ENCODE data around the gene PTTG1. TPM values are rescaled to one million over a fixed set of nuclear protein-coding genes. Genes with fewer than 3 reads are reported as not detected.

The PTTG1 gene
- total and polyA plus RNA-seq, 2 of the 8 experiments (the other 6 are each of a cell fraction or from before 2014, with no cell fraction given) = 240 to 478 TPM

DNA sequence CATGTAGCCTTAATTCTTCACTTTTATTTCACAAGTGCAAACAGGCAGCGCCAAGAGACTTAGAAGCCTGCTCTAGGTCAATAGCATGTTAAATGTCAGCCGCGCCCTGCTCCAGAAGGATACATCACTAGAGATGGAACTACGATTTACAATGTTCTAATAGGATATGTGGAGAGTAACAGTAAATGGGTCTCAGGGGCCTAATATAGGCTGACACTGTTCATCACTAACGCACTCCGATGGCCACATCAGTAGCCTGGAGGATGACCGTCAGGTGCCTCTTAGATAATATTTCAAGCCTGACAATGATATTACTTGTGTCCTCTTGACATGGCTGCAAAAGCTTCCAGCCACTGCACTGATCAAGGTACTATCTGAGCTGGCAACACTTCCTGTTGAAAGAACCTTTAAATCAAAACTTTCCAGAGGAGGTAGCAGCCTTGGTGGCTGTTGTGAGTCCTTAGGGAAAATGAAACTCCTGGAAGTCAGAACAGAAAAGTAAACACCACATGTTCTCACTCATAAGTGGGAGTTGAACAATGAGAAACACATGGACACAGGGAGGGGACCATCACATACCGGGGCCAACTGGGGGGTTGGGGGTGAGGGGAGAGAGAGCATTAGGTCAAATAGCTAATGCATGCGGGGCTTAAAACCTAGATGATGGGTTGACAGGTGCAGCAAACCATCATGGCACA, 35.0 kb downstream of the PTTG1 start:
- no peak overlapping the region for H3K56ac ChIP-seq (replicated peaks; ENCODE audit: insufficient read length, low read depth, low read length)
- POLR2A ChIA-PET (ENCODE audit: partially characterized antibody) = no interaction called here
- no peak overlapping the region for H3K4me2 ChIP-seq (ENCODE audit: insufficient read depth in 1 of 2, low read depth in 2 of 2, low read length in 2 of 2)
- no peak overlapping the region for H4K91ac ChIP-seq (replicated peaks; ENCODE audit: insufficient read length, low read length)
- no peak overlapping the region for H2BK15ac ChIP-seq (ENCODE audit: low read length)
- H4K5ac ChIP-seq (ENCODE audit: insufficient read length, low read depth, low read length) = no peak overlapping the region
- WGBS, 2 experiments (ENCODE audit: extremely low coverage in 1 of 2, insufficient coverage in 1 of 2, insufficient read length in 1 of 2, insufficient replicate concordance in 2 of 2, low coverage in 1 of 2, low lambda C conversion rate in 2 of 2, missing lambda C conversion rate in 1 of 2) = 92% methylated on average over 9 of the region's 9 CpGs; no CpG with 5 or more reads in 1 of the 2 experiments
- H3K36me3 ChIP-seq (ENCODE audit: control insufficient read depth in 2 of 4, insufficient read depth in 4 of 4, low read length in 3 of 4) = no peaks in the 10 kb centered on the region
- H3K9me3 ChIP-seq (ENCODE audit: insufficient read depth in 2 of 2, low read depth in 1 of 2, low read length in 1 of 2) = no peaks in the 10 kb centered on the region; a peak in 1 of 4 replicates
- FAIRE-seq (no peak), DNase-seq (ENCODE audit: low read depth in 1 of 2, low spot score in 2 of 2) (peak in 1 of 2 experiments; percentile 23)
- no peak overlapping the region for H3K4ac ChIP-seq (replicated peaks; ENCODE audit: insufficient read length, low read depth, low read length)
- no peaks in the 10 kb centered on the region for H4K20me1 ChIP-seq (replicated peaks in 1 of 2; ENCODE audit: control insufficient read depth in 1 of 2, insufficient read depth in 2 of 2, low read length in 2 of 2)
- H3K9ac ChIP-seq (replicated peaks in 1 of 4; ENCODE audit: extremely low read depth in 1 of 4, low read depth in 3 of 4, low read length in 3 of 4) = no peak overlapping the region
- no peaks in the 10 kb centered on the region for H3K23me2 ChIP-seq (ENCODE audit: low read depth, low read length)
- H2BK20ac ChIP-seq (ENCODE audit: low read length) = no peak overlapping the region
- no peaks in the 10 kb centered on the region for H3K79me2 ChIP-seq (ENCODE audit: control insufficient read depth in 1 of 2, insufficient read depth in 2 of 2, low read length in 2 of 2)
- H2AK5ac ChIP-seq (ENCODE audit: low read depth, low read length) = no peak overlapping the region
- no peak overlapping the region for H4K8ac ChIP-seq (ENCODE audit: extremely low read depth, insufficient read depth, low read length)
- no peak overlapping the region for H2BK5ac ChIP-seq (ENCODE audit: low read depth, low read length)
- no peak overlapping the region for H3K18ac ChIP-seq (ENCODE audit: extremely low read depth, low read length)
- no peak overlapping the region for H3K14ac ChIP-seq (ENCODE audit: insufficient read length)
- H3K79me1 ChIP-seq (ENCODE audit: low read depth, low read length) = no peaks in the 10 kb centered on the region
- no peak overlapping the region for H3K4me3 ChIP-seq (ENCODE audit: extremely low read depth in 1 of 4, insufficient read depth in 2 of 4, low read depth in 3 of 4, low read length in 4 of 4)
- H3K27me3 ChIP-seq (replicated peaks in 1 of 4; ENCODE audit: control insufficient read depth in 3 of 4, extremely low read depth in 1 of 4, insufficient read depth in 3 of 4, low read length in 3 of 4) = no peaks in the 10 kb centered on the region
- no peak overlapping the region for H2BK120ac ChIP-seq (replicated peaks; ENCODE audit: low read depth, low read length)
- H3K4me1 ChIP-seq (replicated peaks in 1 of 4; ENCODE audit: control insufficient read depth in 3 of 4, insufficient read depth in 4 of 4, low read length in 3 of 4) = no peaks in the 10 kb centered on the region
- H3K23ac ChIP-seq (ENCODE audit: insufficient read length) = no peak overlapping the region
- no peak overlapping the region for H2BK12ac ChIP-seq (ENCODE audit: low read depth, low read length)
- H3K27ac ChIP-seq (ENCODE audit: low read depth, low read length) = no peak overlapping the region
- H2AFZ ChIP-seq (ENCODE audit: low read length) = no peak overlapping the region
- CTCF ChIA-PET (ENCODE audit: partially characterized antibody) = interaction anchor here (5.4 kb wide), 1 partner anchor 18 kb away, joined by 47 read pairs; no protein-coding TSS in a partner anchor
- no peak for TF ChIP-seq POLR2AphosphoS5 (IDR thresholded peaks at IDR 0.05; ENCODE audit: low read depth, low read length)
- TF ChIP-seq, protein P1, sequence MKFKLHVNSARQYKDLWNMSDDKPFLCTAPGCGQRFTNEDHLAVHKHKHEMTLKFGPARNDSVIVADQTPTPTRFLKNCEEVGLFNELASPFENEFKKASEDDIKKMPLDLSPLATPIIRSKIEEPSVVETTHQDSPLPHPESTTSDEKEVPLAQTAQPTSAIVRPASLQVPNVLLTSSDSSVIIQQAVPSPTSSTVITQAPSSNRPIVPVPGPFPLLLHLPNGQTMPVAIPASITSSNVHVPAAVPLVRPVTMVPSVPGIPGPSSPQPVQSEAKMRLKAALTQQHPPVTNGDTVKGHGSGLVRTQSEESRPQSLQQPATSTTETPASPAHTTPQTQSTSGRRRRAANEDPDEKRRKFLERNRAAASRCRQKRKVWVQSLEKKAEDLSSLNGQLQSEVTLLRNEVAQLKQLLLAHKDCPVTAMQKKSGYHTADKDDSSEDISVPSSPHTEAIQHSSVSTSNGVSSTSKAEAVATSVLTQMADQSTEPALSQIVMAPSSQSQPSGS (IDR thresholded peaks at IDR 0.05; ENCODE audit: low read length) = no peak
- TF ChIP-seq, protein P2, sequence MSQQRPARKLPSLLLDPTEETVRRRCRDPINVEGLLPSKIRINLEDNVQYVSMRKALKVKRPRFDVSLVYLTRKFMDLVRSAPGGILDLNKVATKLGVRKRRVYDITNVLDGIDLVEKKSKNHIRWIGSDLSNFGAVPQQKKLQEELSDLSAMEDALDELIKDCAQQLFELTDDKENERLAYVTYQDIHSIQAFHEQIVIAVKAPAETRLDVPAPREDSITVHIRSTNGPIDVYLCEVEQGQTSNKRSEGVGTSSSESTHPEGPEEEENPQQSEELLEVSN (IDR thresholded peaks at IDR 0.05) = no peak
- TF ChIP-seq CBX8 (IDR thresholded peaks at IDR 0.05; ENCODE audit: borderline replicate concordance, low read depth, low read length) = no peak
- no peak for TF ChIP-seq KDM1A (IDR thresholded peaks at IDR 0.05; ENCODE audit: borderline replicate concordance, low read length)
- no peak for TF ChIP-seq JUN (IDR thresholded peaks at IDR 0.05; ENCODE audit: low read depth, low read length)
- no peak for TF ChIP-seq SIN3A (conservative IDR thresholded peaks at IDR 0.05 in 1 of 2, IDR thresholded peaks at IDR 0.05 in 1 of 2; ENCODE audit: low read depth in 1 of 2, low read length in 2 of 2)
- no peak for TF ChIP-seq EP300 (IDR thresholded peaks at IDR 0.05; ENCODE audit: borderline replicate concordance in 1 of 2, low read depth in 2 of 2, low read length in 2 of 2)
- TF ChIP-seq CBX5 (IDR thresholded peaks at IDR 0.05; ENCODE audit: low read depth, low read length) = no peak
- no peak for TF ChIP-seq TEAD4 (IDR thresholded peaks at IDR 0.05; ENCODE audit: low read depth, low read length)
